MG63 (cell line): ENCODE results near the gene CTXN2. TPM values are rescaled to one million over a fixed set of nuclear protein-coding genes. Genes with fewer than 3 reads are reported as not detected.

Source experiments
- total RNA-seq: library from RNA; depleted of rRNA; stranded (reverse); fragments of >200 nt; shearing (Covaris generic); gene quantifications from 2 replicates; pipeline ENCODE4 v1.2.3, GENCODE V29; 2014; ENCODE audit warnings: low replicate concordance; rRNA removed

The CTXN2 gene
- total RNA-seq, 1 experiment from 2014 or later = not detected

Other genes with a start within 250 kb of the CTXN2 start
- gene SLC24A5, start 70.7 kb upstream of the CTXN2 start, total RNA-seq = not detected in 2 replicates
- 5.6 and 7.6 TPM in 2 replicates for gene MYEF2, start 13.4 kb upstream of the CTXN2 start, total RNA-seq
- not detected in 2 replicates for gene SLC12A1, start 14.6 kb downstream of the CTXN2 start, total RNA-seq
- gene DUT, start 139.8 kb downstream of the CTXN2 start, total RNA-seq = 250 and 313 TPM in 2 replicates